Colonic mucosa (tissue), 4 donors: ENCODE data around the gene SLC24A5. TPM values are rescaled to one million over a fixed set of nuclear protein-coding genes. Genes with fewer than 3 reads are reported as not detected.

Experiments
- DNase-seq: peaks from one replicate; pipeline ENCODE4 v3.0.0-alpha.2; 2020
- H3K27ac ChIP-seq: fragments of 200-600 bp; one replicate; pipeline ENCODE4 v1.8.0; 2021
- H3K27me3 ChIP-seq: fragments of 200-600 bp; one replicate; pipeline ENCODE4 v1.8.0; 2021
- H3K36me3 ChIP-seq: fragments of 200-600 bp; one replicate; pipeline ENCODE4 v1.8.0; 2021
- H3K4me1 ChIP-seq: fragments of 200-600 bp; one replicate; pipeline ENCODE4 v1.8.0; 2021; ENCODE audit warnings: mild to moderate bottlenecking
- H3K4me3 ChIP-seq: fragments of 200-600 bp; one replicate; pipeline ENCODE4 v1.8.0; 2021
- H3K9ac ChIP-seq, 2 donors: one replicate each; pipeline ENCODE4 v1.7.0; 2013; ENCODE audit warnings: control low read depth in 2 of 2, low read depth in 2 of 2, low read length in 2 of 2
- H3K9me3 ChIP-seq: fragments of 200-600 bp; one replicate; pipeline ENCODE4 v1.8.0; 2021
- intact Hi-C: fragments of 100-400 bp; cut with DNase I; formaldehyde crosslinking; loops from one replicate; pipeline ENCODE4 v1.14.1; 2022
- total RNA-seq, 2 donors: library from RNA; stranded (reverse); fragmentation: NEBNext Ultra II Directional in 1 of 2; extraction: Animal tissue kit (Norgen Biotek cat#: 25700) in 1 of 2; gene quantifications; one replicate each; pipeline ENCODE4 v1.2.1, GENCODE V29; 2021
- TF ChIP-seq, protein P1 (sequence below): fragments of 200-600 bp; IDR thresholded peaks from one replicate; pipeline ENCODE4 v1.8.0; 2022; ENCODE audit warnings: antibody characterized with exemption, mild to moderate bottlenecking
- donor health status: healthy.
- donor health status: DM: no; HTN: no; CAD: no.
- donor health status: DM: no; HTN: no; CAD: no.

SLC24A5 gene
- total RNA-seq, 2 donors from 2014 or later = not detected

DNA sequence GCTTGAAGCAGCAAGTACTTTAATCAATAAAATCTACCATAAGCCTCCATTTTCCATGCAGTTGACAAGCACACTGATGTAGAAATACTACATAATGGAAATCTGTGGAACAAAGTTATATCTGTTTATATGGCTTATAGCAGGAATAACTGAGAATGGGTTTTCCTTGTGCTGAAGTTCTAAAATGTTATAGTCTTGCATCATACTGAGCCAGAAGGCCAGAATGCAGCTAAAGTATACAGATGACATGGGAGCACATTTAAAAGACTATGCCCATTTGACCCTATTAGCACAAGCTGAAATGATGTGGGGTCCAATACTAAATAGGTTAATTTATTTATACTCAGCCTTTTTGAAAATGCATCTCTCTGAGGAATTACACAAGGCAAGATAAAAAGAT, 25.1 kb downstream of the SLC24A5 start:
- no peak overlapping the region for H3K9ac ChIP-seq
- TF ChIP-seq, protein P1, sequence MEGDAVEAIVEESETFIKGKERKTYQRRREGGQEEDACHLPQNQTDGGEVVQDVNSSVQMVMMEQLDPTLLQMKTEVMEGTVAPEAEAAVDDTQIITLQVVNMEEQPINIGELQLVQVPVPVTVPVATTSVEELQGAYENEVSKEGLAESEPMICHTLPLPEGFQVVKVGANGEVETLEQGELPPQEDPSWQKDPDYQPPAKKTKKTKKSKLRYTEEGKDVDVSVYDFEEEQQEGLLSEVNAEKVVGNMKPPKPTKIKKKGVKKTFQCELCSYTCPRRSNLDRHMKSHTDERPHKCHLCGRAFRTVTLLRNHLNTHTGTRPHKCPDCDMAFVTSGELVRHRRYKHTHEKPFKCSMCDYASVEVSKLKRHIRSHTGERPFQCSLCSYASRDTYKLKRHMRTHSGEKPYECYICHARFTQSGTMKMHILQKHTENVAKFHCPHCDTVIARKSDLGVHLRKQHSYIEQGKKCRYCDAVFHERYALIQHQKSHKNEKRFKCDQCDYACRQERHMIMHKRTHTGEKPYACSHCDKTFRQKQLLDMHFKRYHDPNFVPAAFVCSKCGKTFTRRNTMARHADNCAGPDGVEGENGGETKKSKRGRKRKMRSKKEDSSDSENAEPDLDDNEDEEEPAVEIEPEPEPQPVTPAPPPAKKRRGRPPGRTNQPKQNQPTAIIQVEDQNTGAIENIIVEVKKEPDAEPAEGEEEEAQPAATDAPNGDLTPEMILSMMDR = no peak
- intact Hi-C loops = no loop called here
- H3K36me3 ChIP-seq = no peaks in the 10 kb centered on the region
- no peaks in the 10 kb centered on the region for H3K4me1 ChIP-seq
- H3K27ac ChIP-seq = no peak overlapping the region
- H3K9me3 ChIP-seq = no peaks in the 10 kb centered on the region
- H3K27me3 ChIP-seq = no peaks in the 10 kb centered on the region
- DNase-seq = no peak
- H3K4me3 ChIP-seq = no peak overlapping the region

DNA sequence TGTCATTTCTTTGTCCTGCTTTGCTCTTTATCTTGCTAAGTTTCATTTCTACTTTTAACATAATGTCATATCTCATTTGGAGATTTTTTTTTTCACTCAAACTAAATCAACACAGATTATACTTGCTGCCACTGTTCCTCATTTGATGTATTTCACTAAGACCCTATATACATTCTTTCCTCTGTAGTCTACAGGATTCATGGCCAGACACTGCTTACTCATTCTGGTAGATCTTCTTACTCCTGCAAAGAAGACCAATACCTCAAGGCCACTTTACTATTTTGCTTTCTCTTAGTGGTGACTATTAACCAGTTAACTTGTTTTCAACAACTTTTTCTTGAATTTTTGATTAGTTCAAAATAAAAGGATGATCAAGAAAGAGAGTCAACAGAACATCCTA, 26.6 kb downstream of the SLC24A5 start:
- Histone ChIP-seq H3K36me3 (no peaks in the 10 kb centered on the region), H3K9me3 (no peaks in the 10 kb centered on the region), H3K27me3 (no peaks in the 10 kb centered on the region), H3K4me3 (no peak overlapping the region), H3K27ac (no peak overlapping the region), H3K9ac (no peak overlapping the region), H3K4me1 (no peaks in the 10 kb centered on the region)
- intact Hi-C loops = no loop called here
- no peak for DNase-seq
- TF ChIP-seq, protein P1 = no peak

DNA sequence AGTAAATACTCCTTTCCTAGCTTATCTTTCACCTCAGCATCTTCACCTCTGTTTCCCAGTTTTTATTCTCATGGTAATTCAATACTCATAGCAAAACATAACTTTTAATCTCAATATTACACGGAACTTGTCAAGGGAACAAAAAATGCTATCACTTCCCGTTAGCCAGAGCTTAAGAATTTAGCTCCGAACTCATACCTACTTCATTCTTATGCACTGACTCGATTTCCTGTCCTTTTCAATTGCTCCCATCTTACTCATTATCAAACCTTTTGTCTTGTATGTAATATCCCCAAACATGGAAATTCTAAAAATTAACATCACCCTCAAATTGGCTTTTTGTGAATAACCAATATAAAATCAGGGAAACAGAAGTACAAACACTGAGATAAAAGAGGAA, 29.1 kb downstream of the SLC24A5 start:
- no peak overlapping the region for H3K27ac ChIP-seq
- DNase-seq = no peak
- no peaks in the 10 kb centered on the region for H3K9me3 ChIP-seq
- intact Hi-C loops = no loop called here
- H3K4me3 ChIP-seq = no peak overlapping the region
- H3K36me3 ChIP-seq = no peaks in the 10 kb centered on the region
- no peaks in the 10 kb centered on the region for H3K27me3 ChIP-seq
- TF ChIP-seq, protein P1 = no peak
- no peak overlapping the region for H3K9ac ChIP-seq
- H3K4me1 ChIP-seq = no peaks in the 10 kb centered on the region

DNA sequence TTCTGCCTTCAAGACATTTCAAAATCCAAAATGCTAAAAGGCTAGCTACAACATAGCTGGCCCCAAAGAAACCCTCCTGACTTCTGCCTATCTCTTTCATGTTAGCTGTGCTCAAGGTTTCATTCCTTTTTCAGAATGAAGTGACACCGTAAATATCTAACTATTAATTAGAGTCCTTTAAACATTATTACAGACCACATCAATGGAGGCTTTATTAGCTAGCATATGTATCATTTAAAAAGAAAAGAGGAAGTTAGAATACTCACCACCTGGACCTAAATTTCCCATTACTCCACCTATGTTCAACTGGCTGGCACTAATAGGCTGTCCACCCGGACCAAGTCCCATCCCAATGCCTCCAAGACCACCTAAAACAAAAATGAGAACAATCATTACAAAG, 32.7 kb downstream of the SLC24A5 start:
- no peak for DNase-seq
- Histone ChIP-seq H3K27me3 (no peaks in the 10 kb centered on the region), H3K27ac (no peak overlapping the region), H3K9me3 (no peaks in the 10 kb centered on the region), H3K36me3 (no peaks in the 10 kb centered on the region), H3K4me3 (no peak overlapping the region), H3K4me1 (no peaks in the 10 kb centered on the region), H3K9ac (no peak overlapping the region)
- TF ChIP-seq, protein P1 = no peak
- intact Hi-C loops = no loop called here

DNA sequence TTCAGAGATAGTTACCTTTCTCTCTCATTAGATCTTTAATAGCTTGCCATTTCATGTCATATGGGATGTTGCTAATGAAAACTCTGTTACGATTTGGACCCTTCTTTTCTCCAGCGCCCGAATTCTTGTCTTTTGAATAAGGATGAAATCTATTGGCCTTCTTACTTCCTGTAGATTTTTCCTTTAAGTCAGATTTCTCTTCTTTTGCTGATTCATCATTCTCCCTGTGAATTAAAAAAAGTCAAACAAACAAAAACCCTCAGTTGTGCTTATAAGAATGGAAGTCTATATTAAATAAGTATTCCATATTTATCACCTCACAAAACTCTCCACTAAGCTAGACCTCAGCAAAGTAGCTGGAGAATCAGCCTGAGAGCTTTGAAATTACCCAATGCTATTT, 47.8 kb downstream of the SLC24A5 start:
- TF ChIP-seq, protein P1 = no peak
- no peak for DNase-seq
- H3K36me3 ChIP-seq = no peaks in the 10 kb centered on the region
- no peak overlapping the region for H3K27ac ChIP-seq
- H3K9me3 ChIP-seq = no peaks in the 10 kb centered on the region
- no peaks in the 10 kb centered on the region for H3K4me1 ChIP-seq
- no peak overlapping the region for H3K4me3 ChIP-seq
- intact Hi-C loops = no loop called here
- no peaks in the 10 kb centered on the region for H3K27me3 ChIP-seq
- H3K9ac ChIP-seq = no peak overlapping the region

DNA sequence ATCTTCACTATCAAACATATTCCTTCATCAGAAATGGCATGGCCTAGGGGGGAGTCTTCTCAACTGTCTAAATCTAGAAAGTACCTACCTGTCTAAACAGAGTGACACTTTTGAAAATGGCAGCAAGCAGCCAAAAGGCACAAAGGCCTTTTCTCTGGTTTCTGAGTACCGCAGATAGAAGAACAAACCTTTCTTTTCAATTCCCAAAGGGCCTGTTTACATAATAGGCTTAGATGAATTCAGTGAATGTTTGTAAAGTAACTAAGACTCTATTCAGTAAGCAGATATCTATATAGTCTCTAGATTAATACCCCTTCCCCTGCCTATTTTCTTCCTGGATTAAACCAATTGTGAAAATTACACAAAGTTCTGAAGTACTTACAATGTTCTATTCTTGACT, 50.2 kb downstream of the SLC24A5 start:
- no peaks in the 10 kb centered on the region for H3K36me3 ChIP-seq
- no peaks in the 10 kb centered on the region for H3K4me1 ChIP-seq
- TF ChIP-seq, protein P1 = no peak
- no peaks in the 10 kb centered on the region for H3K9me3 ChIP-seq
- H3K27me3 ChIP-seq = no peaks in the 10 kb centered on the region
- no peak for DNase-seq
- no peak overlapping the region for H3K4me3 ChIP-seq
- H3K27ac ChIP-seq = no peak overlapping the region
- intact Hi-C loops = no loop called here
- H3K9ac ChIP-seq = no peak overlapping the region
